Stimulated activated CD4-positive, alpha-beta T cell treated with anti-CD3 and anti-CD28 coated beads, Interleukin-12 subunit alpha, Interleukin-12 subunit beta, amount 100 ng/mL, for 24 hours (primary cell): ENCODE results near the gene APOBEC3F.
A peak's percentile ranks its signal among the peaks of the same experiment; 100 is the strongest.
"Not testable (repeated sequence)": the region's sequence is repeated elsewhere in the genome, so short reads cannot be mapped to it uniquely, and the experiment has no call there.

Experiments used
- DNase-seq, 2 experiments: peaks; one replicate each; pipeline ENCODE4 v3.0.0-alpha.2; 2020; ENCODE audit warnings: low read depth in 2 of 2

APOBEC3F gene

GRCh38 chr22:39040538-39041296 is at the start of gene APOBEC3F:
APOBEC3F (plus strand) TSS chr22:39040864; CDS start chr22:39040961, 97 bp downstream.
- peak; percentile 20 to 51 for DNase-seq

DNA sequence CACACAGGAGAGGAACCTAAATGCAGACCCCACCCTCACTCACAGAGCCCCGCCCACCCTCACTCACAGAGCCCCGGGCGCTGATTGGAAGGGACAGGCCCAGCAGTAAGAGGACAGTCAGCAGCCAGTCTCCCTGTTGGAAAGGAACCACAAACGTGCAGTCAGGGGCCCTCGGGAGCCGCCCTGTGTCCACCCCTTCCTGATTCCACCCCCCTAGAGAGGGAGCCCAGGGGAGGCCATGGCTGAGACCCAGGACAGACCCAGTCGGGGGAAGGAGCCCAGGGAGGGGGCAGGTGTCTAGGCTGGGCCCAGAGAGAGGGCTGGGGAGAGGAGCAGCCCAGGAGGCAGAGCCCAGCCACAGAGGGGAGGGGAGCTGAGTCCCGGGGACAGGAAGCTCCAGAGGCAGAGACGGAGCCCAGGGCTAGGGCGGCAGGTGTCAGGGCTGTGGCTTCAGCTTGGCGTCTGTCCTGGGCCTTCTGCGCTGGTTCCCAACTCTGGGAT is 47.7 kb upstream of the APOBEC3F start:
- not testable (repeated sequence) for DNase-seq

- DNase-seq = no peak
Measured at GRCh38 chr22:38996105-38996504, 44.6 kb upstream of the APOBEC3F start.

- no peak for DNase-seq
Measured at GRCh38 chr22:38997518-38997917, 43.1 kb upstream of the APOBEC3F start.

DNA sequence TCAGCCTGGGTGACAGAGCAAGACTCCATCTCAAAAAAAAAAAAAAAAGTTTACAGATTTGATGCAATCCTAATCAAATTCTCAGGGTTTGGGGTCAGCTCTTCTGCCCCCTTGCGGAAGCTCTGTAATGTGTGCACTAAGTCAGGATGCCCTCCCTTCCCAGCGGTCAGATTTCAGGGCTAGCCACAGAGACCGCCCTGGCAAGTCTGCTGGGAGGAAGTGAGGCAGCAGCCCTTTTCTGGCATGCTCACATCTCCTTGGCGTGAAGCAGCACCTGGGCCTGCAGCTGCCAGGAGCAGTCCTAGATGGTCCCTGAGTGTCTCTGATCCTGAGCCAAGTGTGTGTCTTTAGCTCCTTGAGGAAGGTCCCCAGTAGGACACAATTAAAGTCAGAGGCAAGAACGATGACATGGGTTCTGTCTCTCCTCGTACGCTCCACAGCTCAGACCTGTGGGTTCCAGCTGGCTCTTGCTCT is 37.5 kb upstream of the APOBEC3F start:
- peak; percentile 34 to 59 for DNase-seq

GRCh38 chr22:39007177-39007576 is 33.5 kb upstream of the APOBEC3F start:
- no peak for DNase-seq

GRCh38 chr22:39008271-39008850 is 32.3 kb upstream of the APOBEC3F start:
- not testable (repeated sequence) for DNase-seq

DNA sequence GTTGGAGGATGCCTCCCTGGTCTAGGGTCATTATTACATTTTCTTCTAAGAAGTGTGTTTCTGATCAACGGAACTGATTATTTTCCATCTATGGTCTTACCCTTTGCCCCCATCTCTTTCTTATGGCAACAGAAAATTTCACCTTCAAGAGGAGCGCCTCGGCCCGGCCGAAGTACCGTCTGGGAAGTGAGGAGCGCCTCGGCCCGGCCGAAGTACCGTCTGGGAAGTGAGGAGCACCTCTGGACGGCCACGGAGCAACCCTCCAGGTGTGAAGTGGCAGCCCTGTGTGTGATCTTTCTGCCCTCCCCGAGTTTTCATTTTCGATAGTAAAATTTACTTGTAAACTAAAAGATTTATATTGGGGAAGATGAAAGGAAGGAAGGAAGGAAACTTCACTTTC is 29.7 kb upstream of the APOBEC3F start:
- no peak for DNase-seq

DNA sequence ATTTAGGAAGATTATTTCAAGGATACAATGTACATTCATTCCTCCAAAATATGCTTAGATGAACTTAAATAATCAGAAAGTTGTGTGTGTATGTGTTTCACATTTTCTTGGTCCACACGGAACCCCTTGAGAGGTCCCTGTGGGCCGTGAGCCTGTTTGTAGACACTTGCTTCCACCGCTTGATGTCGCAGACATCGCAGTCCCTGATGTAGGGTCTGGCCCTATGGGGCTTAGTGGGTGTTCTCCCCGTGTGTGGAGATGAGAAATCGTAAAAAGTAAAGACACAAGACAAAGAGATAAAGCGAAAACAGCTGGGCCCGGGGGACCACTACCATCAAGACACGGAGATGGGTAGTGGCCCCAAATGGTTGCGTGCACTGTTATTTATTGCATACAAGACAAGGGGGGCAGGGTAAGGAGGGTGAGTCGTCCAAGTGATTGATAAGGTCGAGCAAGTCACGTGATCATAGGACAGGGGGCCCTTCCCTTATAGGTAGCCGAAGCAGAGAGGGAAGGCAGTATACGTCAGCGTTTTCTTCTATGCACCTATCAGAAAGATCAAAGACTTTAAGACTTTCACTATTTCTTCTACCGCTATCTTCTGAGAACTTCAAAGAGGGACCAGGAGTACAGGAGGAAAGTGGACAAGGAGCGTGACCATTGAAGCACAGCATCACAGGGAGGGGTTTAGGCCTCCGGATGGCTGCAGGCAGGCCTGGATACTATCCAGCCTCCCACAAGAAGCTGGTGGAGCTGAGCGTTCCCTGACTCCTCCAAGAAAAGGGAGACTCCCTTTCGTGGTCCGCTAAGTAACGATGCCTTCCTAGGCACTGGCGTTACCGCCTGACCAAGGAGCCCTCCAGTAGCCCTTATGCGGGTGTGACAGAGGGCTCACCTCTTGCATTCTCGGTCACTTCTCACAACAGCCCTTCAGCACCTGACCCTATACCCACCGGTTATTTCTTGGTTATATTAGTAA is 27.8 kb upstream of the APOBEC3F start:
- no peak for DNase-seq

- DNase-seq = not testable (repeated sequence)
Measured at GRCh38 chr22:39013561-39013941, 27.1 kb upstream of the APOBEC3F start.

DNA sequence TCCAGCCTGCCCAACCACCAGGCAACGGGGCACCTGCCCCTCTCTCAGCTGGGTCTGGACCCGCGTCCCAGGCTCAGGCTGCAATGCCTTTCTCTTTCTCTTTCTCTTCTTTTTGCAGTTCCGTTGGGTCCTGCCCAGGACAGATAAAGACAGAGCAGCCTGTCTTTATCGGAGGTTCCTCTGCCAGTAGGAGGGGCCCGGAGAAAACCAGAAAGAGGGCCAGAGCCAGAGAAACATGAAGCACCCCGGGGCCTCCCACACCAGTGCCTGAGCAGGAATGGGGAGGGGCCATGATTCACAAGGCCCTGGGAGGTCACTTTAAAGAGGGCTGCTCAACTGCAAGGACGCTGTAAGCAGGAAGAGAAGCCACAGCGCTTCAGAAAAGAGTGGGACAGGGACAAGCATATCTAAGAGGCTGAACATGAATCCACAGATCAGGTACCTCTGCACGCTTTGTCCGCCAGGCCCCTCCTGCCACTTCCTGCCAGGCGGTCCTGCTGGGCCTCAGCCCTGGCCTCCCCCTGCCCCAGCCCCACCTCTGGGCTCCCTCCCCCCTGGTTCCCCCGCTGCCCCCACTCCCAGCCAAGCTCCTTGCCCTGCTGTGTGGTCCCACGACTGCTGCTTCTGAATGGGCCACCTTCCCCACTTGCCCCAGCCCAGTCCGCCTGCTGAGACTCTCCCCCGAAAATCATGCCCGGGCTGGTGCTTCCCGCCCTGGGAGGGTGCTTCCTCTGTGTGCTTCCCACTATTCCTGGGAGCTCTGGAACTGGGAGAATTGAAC is 26.5 kb upstream of the APOBEC3F start, which contains the start of gene APOBEC3C:
APOBEC3C (plus strand) TSS at position 316 of the 781 bp plus-strand sequence; CDS start at position 422, 106 bp downstream.
- DNase-seq = peak; percentile 58 to 73

DNA sequence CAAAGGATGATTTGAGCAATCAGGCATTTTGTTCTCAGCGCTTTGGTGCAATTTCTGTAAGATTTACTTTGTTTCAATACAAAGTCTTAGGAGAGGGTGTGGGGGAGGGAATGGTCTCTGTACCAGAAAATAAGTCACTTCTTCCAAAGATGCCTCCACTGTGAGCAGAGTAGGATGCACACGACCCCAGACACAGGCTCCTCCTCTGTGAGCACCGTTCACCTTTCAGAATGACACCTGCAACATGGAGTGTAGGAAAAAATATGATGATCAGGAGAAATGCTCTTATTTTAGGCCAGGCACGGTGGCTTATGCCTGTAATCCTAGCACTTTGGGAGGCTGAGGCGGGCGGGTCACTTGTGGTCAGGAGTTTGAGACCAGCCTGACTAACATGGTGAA is 25.9 kb upstream of the APOBEC3F start:
- DNase-seq = not testable (repeated sequence)

DNA sequence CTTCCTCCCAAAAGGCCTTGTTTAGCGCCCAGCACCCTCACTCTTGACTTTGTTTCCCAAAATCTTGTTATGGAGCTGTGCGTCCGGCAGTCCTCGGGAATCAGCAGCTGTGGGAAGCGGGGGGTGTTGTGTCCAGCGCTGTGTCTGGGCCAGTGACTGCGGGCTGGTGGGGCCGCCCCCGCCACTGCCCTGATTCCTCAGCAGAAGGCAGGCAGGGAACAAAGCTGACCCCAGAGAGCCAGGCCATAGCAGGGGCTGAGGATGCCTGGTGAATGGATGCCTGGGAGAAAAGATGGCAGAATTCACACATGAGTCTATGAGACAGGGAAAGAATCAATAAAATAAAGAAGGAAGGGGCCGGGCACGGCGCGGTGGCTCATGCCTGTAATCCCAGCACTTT is 24.1 kb upstream of the APOBEC3F start:
- DNase-seq = no peak

DNA sequence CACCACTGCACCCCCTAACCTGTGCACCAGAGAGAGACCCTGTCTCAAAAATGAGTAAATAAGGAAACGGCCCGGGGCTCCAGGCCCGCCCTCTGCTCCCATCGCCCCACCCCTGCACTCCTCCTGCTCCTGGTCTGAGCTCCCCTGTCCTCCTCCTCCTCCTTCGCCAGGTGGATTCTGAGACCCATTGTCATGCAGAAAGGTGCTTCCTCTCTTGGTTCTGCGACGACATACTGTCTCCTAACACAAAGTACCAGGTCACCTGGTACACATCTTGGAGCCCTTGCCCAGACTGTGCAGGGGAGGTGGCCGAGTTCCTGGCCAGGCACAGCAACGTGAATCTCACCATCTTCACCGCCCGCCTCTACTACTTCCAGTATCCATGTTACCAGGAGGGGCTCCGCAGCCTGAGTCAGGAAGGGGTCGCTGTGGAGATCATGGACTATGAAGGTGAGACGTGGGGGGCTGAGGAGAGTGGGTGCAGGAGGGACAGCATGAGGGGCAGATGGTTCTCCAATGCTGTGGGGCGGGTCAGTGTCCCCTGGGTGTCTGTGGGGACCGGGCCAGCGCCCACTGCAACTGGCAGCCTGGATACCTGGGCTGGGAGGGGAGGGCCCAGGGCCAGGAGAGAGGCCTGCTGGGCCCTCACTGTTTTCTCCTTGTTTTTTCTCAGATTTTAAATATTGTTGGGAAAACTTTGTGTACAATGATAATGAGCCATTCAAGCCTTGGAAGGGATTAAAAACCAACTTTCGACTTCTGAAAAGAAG is 22.9 kb upstream of the APOBEC3F start:
- DNase-seq = no peak

- not testable (repeated sequence) for DNase-seq
Measured at GRCh38 chr22:39020021-39020651, 20.5 kb upstream of the APOBEC3F start.

DNA sequence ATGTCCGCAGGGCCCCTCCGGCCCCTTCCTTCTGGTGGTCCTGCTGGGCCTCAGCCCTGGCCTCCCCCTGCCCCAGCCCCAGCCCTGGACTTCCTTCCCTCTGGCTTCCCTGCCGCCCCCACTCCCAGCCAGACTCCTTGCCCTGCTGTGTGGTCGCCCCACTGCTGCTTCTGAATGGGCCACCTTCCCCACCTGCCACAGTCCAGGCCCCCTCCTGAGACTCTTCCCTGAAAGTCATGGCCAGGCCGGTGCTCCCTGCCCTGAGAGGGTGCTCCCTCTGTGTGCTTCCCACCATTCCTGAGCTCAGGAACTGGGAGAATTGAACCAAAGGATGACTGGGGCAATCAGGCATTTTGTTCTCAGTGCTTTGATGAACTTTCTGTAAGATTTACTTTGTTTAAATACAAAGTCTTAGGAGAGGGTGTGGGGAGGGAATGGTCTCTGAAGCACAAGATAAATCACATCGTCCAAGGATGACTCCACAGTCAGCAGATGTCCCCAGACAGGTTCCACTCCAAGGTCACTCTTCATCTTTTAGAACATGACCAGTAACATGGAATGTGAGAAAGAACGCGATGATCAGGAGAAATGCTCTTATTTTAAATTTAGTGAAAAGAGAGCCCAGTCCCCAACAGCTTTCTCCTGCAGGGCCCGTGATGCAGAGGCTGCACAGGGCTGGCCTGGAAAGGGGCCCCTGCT is 19.0 kb upstream of the APOBEC3F start:
- no peak for DNase-seq

DNA sequence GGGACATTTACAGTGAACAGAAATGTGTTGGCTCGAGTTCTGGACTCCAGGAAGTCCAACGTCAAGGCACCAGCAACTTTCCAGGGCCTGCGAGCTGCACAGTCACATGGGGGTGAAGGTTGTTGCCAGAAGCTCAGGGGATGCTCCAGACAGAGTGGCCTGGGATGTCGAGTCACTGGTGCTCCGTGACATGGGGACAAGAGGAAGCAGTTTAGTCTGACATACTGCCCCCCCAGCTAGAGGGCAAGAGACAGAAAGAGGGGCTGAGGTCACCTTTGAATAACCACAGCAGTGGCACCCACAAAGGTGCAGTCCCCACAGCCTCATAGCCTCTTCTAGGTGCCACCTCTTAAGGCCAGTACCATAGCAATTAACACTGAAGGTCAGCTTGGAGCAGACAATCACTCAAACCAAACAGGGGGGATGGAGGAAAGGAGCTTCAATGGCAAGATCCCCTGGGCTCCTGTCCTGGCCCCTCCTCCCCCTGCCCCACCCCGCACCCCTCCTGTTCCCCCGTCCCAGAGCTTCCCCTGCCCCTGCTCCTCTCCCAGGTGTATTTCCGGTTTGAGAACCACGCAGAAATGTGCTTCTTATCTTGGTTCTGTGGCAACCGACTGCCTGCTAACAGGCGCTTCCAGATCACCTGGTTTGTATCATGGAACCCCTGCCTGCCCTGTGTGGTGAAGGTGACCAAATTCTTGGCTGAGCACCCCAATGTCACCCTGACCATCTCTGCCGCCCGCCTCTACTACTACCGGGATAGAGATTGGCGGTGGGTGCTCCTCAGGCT is 15.9 kb upstream of the APOBEC3F start:
- DNase-seq = no peak

DNA sequence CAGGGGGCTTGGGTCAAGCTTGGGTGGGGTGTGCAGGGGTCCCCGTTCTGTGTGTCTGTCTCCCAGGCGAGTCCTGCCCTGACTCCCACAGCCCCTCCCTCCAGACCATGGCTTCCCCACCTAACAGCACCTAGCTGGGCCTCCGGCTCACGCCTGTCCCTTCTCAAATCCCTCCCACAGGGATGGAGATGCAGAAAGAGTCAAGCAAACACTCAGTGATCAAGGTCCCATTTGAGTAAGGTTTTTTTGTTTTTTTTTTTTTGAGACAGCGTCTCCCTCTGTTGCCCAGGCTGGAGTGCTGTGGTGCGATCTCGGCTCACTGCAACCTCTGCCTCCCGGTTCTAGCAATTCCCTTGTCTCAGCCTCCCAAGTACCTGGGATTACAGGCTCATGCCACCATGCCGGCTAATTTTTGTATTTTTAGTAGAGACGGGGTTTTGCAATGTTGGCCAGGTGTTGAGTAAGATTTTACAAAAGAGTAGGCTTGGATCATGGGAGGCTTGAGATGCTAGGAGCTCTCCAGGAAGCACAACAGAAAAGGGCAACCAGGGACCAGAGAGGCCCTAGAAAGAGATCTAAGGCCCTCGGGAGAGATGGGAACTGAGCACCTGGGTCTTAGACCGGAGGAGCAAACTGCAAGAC is 14.0 kb upstream of the APOBEC3F start:
- no peak for DNase-seq
